Measurements from ENCODE around the gene PABPC4L.

GRCh38 chr4:134160211-134160610 lies 41.4 kb downstream of the PABPC4L start:
- TF ChIP-seq CTCF (IDR thresholded peaks at IDR 0.05) (no peak), POLR2A (IDR thresholded peaks at IDR 0.05) (no peak)

Data from esophagus squamous epithelium (tissue), 4 donors.